Transverse colon (tissue), 3 donors: ENCODE results near the gene SMG5.

ENCODE experiments used
- POLR2A ChIP-seq: fragments of 450-650 bp; IDR thresholded peaks from one replicate; pipeline ENCODE4 v1.6.1; 2016; ENCODE audit warnings: antibody characterized with exemption, mild to moderate bottlenecking, moderate library complexity
- TF ChIP-seq, protein P1 (sequence below), 5 experiments: fragments of 200-600 bp in 3 of 5; fragments of 450-650 bp in 2 of 5; sonication (generic) in 3 of 5; IDR thresholded peaks; 1 replicate in 2 of 5; 2 replicates in 3 of 5; pipeline ENCODE4 v1.5.1; 2016 to 2017; ENCODE audit warnings: antibody characterized with exemption in 5 of 5, inconsistent platforms in 3 of 5, mild to moderate bottlenecking in 2 of 5, moderate library complexity in 1 of 5

DNA sequence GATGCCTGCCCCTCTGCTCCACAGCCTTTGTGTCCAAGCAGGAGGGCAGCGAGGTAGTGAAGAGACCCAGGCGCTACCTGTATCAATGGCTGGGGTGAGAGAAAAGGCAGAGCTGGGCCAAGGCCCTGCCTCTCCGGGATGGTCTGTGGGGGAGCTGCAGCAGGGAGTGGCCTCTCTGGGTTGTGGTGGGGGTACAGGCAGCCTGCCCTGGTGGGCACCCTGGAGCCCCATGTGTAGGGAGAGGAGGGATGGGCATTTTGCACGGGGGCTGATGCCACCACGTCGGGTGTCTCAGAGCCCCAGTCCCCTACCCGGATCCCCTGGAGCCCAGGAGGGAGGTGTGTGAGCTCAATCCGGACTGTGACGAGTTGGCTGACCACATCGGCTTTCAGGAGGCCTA is 39.9 kb downstream of the SMG5 start:
- TF ChIP-seq POLR2A, result no peak
- TF ChIP-seq, protein P1, sequence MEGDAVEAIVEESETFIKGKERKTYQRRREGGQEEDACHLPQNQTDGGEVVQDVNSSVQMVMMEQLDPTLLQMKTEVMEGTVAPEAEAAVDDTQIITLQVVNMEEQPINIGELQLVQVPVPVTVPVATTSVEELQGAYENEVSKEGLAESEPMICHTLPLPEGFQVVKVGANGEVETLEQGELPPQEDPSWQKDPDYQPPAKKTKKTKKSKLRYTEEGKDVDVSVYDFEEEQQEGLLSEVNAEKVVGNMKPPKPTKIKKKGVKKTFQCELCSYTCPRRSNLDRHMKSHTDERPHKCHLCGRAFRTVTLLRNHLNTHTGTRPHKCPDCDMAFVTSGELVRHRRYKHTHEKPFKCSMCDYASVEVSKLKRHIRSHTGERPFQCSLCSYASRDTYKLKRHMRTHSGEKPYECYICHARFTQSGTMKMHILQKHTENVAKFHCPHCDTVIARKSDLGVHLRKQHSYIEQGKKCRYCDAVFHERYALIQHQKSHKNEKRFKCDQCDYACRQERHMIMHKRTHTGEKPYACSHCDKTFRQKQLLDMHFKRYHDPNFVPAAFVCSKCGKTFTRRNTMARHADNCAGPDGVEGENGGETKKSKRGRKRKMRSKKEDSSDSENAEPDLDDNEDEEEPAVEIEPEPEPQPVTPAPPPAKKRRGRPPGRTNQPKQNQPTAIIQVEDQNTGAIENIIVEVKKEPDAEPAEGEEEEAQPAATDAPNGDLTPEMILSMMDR (IDR thresholded peaks at IDR 0.05), result no peak
